Liver (tissue), 9 donors: Measurements from ENCODE around the gene SRC. TPM values are rescaled to one million over a fixed set of nuclear protein-coding genes. Genes with fewer than 3 reads are reported as not detected.

Source experiments
- DNase-seq: peaks from one replicate; pipeline ENCODE4 v3.0.0-alpha.2; 2017; ENCODE audit warnings: low spot score
- H3K27ac ChIP-seq, 2 donors: one replicate each; pipeline ENCODE4 v1.7.0; 2013; ENCODE audit warnings: inconsistent platforms in 2 of 2, low read length in 2 of 2, control low read depth in 1 of 2, low read depth in 1 of 2, mild to moderate bottlenecking in 1 of 2
- H3K27me3 ChIP-seq, 4 donors: one replicate each; pipeline versions ENCODE4 v1.6.1 to v1.7.0; 2013; ENCODE audit warnings: low read length in 3 of 4, inconsistent platforms in 1 of 4, mild to moderate bottlenecking in 1 of 4, moderate library complexity in 1 of 4; ENCODE audit not compliant: control insufficient read depth in 4 of 4, insufficient read depth in 4 of 4
- H3K36me3 ChIP-seq, 4 donors: one replicate each; pipeline versions ENCODE4 v1.6.1 to v1.7.0; 2013; ENCODE audit warnings: low read length in 3 of 4, mild to moderate bottlenecking in 3 of 4, low read depth in 1 of 4, moderate library complexity in 1 of 4; ENCODE audit not compliant: control insufficient read depth in 4 of 4, insufficient read depth in 3 of 4
- H3K4me1 ChIP-seq, 4 donors: one replicate each; pipeline versions ENCODE4 v1.6.1 to v1.7.0; 2013; ENCODE audit warnings: low read length in 3 of 4, mild to moderate bottlenecking in 3 of 4, moderate library complexity in 1 of 4; ENCODE audit not compliant: control insufficient read depth in 4 of 4, insufficient read depth in 4 of 4
- H3K4me3 ChIP-seq, 3 donors: one replicate each; pipeline versions ENCODE4 v1.6.1 to v1.7.0; 2013; ENCODE audit warnings: low read length in 3 of 3, control low read depth in 1 of 3, low read depth in 1 of 3, mild to moderate bottlenecking in 1 of 3
- H3K9ac ChIP-seq, 2 donors: one replicate each; pipeline ENCODE4 v1.7.0; 2013; ENCODE audit warnings: low read length in 2 of 2, mild to moderate bottlenecking in 2 of 2, moderate library complexity in 2 of 2, control low read depth in 1 of 2, low read depth in 1 of 2
- H3K9me3 ChIP-seq, 4 donors: one replicate each; pipeline versions ENCODE4 v1.6.1 to v1.7.0; 2013; ENCODE audit warnings: low read length in 3 of 4; ENCODE audit not compliant: control insufficient read depth in 4 of 4
- ATF3 ChIP-seq: IDR thresholded peaks from 2 replicates; pipeline ENCODE4 v1.6.1; 2016; ENCODE audit warnings: antibody characterized with exemption
- CTCF ChIP-seq: fragments of 150-350 bp; IDR thresholded peaks from 2 replicates; pipeline ENCODE4 v1.5.1; 2017; ENCODE audit warnings: improper control_type of control experiment, low read depth, low read length; ENCODE audit not compliant: missing input control
- EGR1 ChIP-seq, 2 donors: IDR thresholded peaks; 2 replicates each; pipeline ENCODE4 v1.6.1; 2016 to 2018; ENCODE audit warnings: antibody characterized with exemption in 2 of 2, low read depth in 2 of 2
- FOXA1 ChIP-seq: IDR thresholded peaks from 2 replicates; pipeline ENCODE4 v1.6.1; 2016; ENCODE audit warnings: antibody characterized with exemption
- FOXA2 ChIP-seq: IDR thresholded peaks from 2 replicates; pipeline ENCODE4 v1.6.1; 2016; ENCODE audit warnings: antibody characterized with exemption
- GABPA ChIP-seq, 2 donors: IDR thresholded peaks in 1 of 2; conservative IDR thresholded peaks in 1 of 2; 2 replicates each; pipeline ENCODE4 v1.6.1; 2016; ENCODE audit warnings: antibody characterized with exemption in 2 of 2, mild to moderate bottlenecking in 1 of 2, moderate library complexity in 1 of 2
- HNF4A ChIP-seq, 2 donors: conservative IDR thresholded peaks; 2 replicates each; pipeline ENCODE4 v1.6.1; 2016; ENCODE audit warnings: antibody characterized with exemption in 2 of 2, mild to moderate bottlenecking in 2 of 2
- HNF4G ChIP-seq: IDR thresholded peaks from 2 replicates; pipeline ENCODE4 v1.6.1; 2016; ENCODE audit warnings: antibody characterized with exemption
- JUND ChIP-seq, 2 donors: IDR thresholded peaks; 2 replicates each; pipeline ENCODE4 v1.6.1; 2016; ENCODE audit warnings: antibody characterized with exemption in 2 of 2
- MAX ChIP-seq: IDR thresholded peaks from 2 replicates; pipeline ENCODE4 v1.6.1; 2016; ENCODE audit warnings: antibody characterized with exemption
- NR2F2 ChIP-seq: IDR thresholded peaks from 2 replicates; pipeline ENCODE4 v1.6.1; 2016; ENCODE audit warnings: antibody characterized with exemption
- RAD21 ChIP-seq, 2 donors: IDR thresholded peaks; 2 replicates each; pipeline ENCODE4 v1.6.1; 2016; ENCODE audit warnings: antibody characterized with exemption in 2 of 2, mild to moderate bottlenecking in 2 of 2
- REST ChIP-seq: IDR thresholded peaks from 2 replicates; pipeline ENCODE4 v1.6.1; 2016; ENCODE audit warnings: antibody characterized with exemption, mild to moderate bottlenecking
- RXRA ChIP-seq, 2 donors: IDR thresholded peaks; 2 replicates each; pipeline ENCODE4 v1.6.1; 2017 to 2018; ENCODE audit warnings: antibody characterized with exemption in 2 of 2, mild to moderate bottlenecking in 1 of 2
- SP1 ChIP-seq: IDR thresholded peaks from 2 replicates; pipeline ENCODE4 v1.6.1; 2018; ENCODE audit warnings: antibody characterized with exemption, mild to moderate bottlenecking
- TAF1 ChIP-seq: conservative IDR thresholded peaks from 2 replicates; pipeline ENCODE4 v1.6.1; 2016; ENCODE audit warnings: antibody characterized with exemption, mild to moderate bottlenecking
- YY1 ChIP-seq: IDR thresholded peaks from 2 replicates; pipeline ENCODE4 v1.6.1; 2016; ENCODE audit warnings: antibody characterized with exemption, mild to moderate bottlenecking
- ZBTB33 ChIP-seq: IDR thresholded peaks from 2 replicates; pipeline ENCODE4 v1.6.1; 2016; ENCODE audit warnings: antibody characterized with exemption
- WGBS: extraction: QIAGEN DNeasy Blood & Tissue Kit; methylation state at CpG from one replicate; pipeline ENCODE4 v1.1.7; 2013; 5-methylcytosine and 5-hydroxymethylcytosine counted together
- polyA plus RNA-seq, 2 donors: library from polyadenylated mRNA; stranded (reverse) in 1 of 2; unstranded in 1 of 2; fragments of 200-250 nt in 1 of 2; fragments of >200 nt in 1 of 2; fragmentation: Nextera tagmentation in 1 of 2; extraction: Ambion mirVana in 1 of 2; gene quantifications; one replicate each; pipeline versions ENCODE4 v1.2.1 to v1.2.3, GENCODE V29; 2013 to 2015
- total RNA-seq, 2 donors: library from RNA; depleted of rRNA; stranded (reverse); fragments of >200 nt; gene quantifications; one replicate each; pipeline ENCODE4 v1.2.3, GENCODE V29; 2014
- donor health status: healthy.
- donor health status: healthy.
- donor health status: healthy.
- donor health status: healthy.
- donor health status: healthy.

The SRC gene
- total and polyA plus RNA-seq, 4 donors: 3.3 to 21.2 (median 5.4) TPM

- no peaks in the 10 kb centered on the region for H3K36me3 ChIP-seq
- no peaks in the 10 kb centered on the region for H3K27me3 ChIP-seq
- H3K9ac ChIP-seq: no peak overlapping the region
- no peak overlapping the region for H3K4me3 ChIP-seq
- no peaks in the 10 kb centered on the region for H3K9me3 ChIP-seq
- no peak for TF ChIP-seq RXRA (IDR thresholded peaks at IDR 0.05)
- TF ChIP-seq NR2F2: no peak
- TF ChIP-seq HNF4A (conservative IDR thresholded peaks at IDR 0.05): no peak
- no peak for TF ChIP-seq ZBTB33
- TF ChIP-seq ATF3: no peak
- TF ChIP-seq YY1: no peak
- no peak for TF ChIP-seq CTCF
- TF ChIP-seq FOXA1: no peak
- no peak for TF ChIP-seq SP1
- no peak for TF ChIP-seq TAF1
- TF ChIP-seq GABPA (IDR thresholded peaks at IDR 0.05 in 1 of 2, conservative IDR thresholded peaks at IDR 0.05 in 1 of 2): no peak
- TF ChIP-seq JUND (IDR thresholded peaks at IDR 0.05): no peak
- TF ChIP-seq EGR1 (IDR thresholded peaks at IDR 0.05; ENCODE audit: low read depth in 2 of 2): no peak
- TF ChIP-seq FOXA2: no peak
- TF ChIP-seq MAX: no peak
- no peak for TF ChIP-seq REST
- TF ChIP-seq RAD21 (IDR thresholded peaks at IDR 0.05): no peak
- TF ChIP-seq HNF4G: no peak
- WGBS: 93% methylated on average over 7 of the region's 7 CpGs
- H3K27ac ChIP-seq: no peak overlapping the region
- no peak for DNase-seq
- H3K4me1 ChIP-seq: peaks cover 4 to 14% (median 8%) of the 10 kb centered on the region in 4 donors
Observed at GRCh38 chr20:37348792-37349516, 3.0 kb downstream of the SRC start.
